Uterus (tissue), 2 donors: ENCODE data around the gene GTPBP4.

Experiments
- CTCF ChIP-seq, 4 experiments: fragments of 200-600 bp in 2 of 4; fragments of 450-650 bp in 2 of 4; sonication (generic) in 2 of 4; IDR thresholded peaks; one replicate each; pipeline ENCODE4 v1.5.1; 2016 to 2019; ENCODE audit warnings: antibody characterized with exemption in 4 of 4, mild to moderate bottlenecking in 2 of 4, moderate library complexity in 1 of 4
- POLR2A ChIP-seq, 2 donors: fragments of 450-650 bp; IDR thresholded peaks; one replicate each; pipeline ENCODE4 v1.6.1; 2016; ENCODE audit warnings: antibody characterized with exemption in 2 of 2, mild to moderate bottlenecking in 1 of 2, moderate library complexity in 1 of 2

GRCh38 chr10:962342-962741, 25.9 kb upstream of the GTPBP4 start:
- no peak for TF ChIP-seq CTCF (IDR thresholded peaks at IDR 0.05)
- TF ChIP-seq POLR2A (IDR thresholded peaks at IDR 0.05): no peak
